Activated T-cell treated with anti-CD3 and anti-CD28 coated beads for 4 hours (primary cell): ENCODE results near the gene MYRIP.
"Not testable (repeated sequence)": the region's sequence is repeated elsewhere in the genome, so short reads cannot be mapped to it uniquely, and the experiment has no call there.

Source experiments
- DNase-seq: peaks from one replicate; pipeline ENCODE4 v3.0.0-alpha.2; 2020

Gene MYRIP

DNA sequence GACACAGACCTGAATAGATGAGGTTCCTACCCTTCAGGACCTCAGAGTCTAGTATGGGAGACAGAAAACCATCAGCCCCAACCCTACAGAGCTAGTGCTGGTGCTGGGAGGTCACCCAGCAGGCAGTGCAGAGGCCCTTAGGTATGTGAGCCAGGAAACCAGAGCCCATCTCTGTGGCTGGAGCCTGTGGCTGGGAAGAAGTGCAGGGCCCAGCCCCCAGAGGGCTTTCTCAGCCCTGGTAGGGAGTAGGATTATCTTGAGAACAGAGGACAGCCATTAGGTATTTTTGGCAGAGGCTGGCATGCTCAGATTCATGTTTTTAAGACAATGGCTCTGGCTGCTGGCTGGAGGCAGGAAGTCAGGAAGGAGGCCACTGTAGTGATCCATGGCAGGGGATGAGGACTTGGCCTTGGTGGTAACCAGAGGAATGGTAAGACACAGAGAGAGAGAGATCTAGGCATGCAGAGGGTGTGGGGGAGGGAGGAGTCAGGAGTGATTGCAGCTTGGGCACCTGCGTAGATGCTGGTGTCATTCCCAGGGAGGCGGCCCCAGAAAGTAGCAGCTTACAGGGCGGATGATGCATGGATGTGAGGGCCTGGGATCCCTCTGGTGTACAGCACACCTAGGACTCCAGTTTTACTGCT is 279.2 kb downstream of the MYRIP start:
- no peak for DNase-seq

DNA sequence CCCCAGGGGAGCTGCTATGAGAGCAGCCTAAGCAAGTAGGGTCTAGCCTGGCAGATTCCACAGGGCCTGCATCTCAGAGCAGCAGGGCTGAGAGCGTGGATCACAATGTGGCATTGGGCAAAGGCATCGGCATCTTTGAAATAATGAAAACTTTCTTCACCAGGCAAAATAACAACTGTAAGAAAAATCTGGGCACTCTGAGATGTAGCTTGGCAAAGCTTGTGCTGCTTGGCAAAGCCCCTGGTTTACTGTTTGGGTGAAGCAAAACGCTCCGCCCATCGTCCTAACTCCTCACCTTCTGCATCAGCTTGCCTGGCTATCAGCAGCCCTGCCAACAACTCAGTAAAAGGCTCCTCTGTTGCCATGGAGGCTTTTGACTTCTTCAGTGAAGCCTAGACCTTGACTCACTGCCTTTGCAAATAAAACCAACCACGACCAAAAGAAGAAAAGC is 287.3 kb downstream of the MYRIP start:
- no peak for DNase-seq

DNA sequence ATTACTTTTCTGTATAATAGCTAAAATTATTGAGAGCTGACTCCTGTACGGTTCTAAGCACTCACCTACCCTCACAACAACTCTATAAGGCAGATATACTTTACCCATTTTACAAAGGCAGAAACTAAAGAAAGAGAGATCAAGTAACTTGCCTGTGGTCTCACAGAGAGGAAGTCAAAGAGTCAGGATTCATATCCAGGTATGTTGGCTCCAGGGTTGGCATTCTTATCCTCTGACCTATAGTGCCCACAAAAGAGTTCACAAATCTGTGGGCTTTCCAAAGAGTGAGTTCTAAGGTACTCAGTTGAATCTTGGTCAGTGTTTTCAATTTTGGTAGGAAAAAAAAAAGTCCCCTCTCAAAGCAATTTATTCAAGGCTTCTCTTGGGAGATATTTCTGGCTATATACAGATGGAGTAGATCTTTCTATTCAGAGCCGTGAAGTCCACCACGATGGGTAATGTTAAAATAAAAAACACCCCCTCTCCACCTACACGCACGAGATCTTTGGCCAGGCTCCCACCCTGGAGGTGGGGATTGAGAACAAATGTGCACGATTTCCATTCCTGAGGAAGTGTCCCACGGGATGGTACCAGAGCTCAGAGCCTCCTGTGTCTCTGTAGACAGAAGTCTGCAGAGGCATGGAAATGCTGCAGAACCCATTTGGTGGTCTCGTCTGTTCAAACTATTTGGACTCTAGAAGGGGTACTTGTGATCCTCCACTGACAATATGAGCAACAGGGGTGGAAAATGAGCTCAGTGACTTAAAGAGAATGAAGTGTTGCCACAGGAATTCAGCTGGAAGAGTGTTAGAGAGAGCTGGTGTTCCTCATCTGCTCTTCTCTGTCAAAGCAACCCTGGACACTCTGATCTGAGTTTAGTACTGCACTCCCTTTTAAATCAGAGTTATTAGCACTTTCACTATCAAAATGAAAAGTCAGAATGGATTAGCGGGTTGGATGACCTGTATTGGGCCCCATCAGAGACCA is 288.0 kb downstream of the MYRIP start:
- DNase-seq: no peak

DNA sequence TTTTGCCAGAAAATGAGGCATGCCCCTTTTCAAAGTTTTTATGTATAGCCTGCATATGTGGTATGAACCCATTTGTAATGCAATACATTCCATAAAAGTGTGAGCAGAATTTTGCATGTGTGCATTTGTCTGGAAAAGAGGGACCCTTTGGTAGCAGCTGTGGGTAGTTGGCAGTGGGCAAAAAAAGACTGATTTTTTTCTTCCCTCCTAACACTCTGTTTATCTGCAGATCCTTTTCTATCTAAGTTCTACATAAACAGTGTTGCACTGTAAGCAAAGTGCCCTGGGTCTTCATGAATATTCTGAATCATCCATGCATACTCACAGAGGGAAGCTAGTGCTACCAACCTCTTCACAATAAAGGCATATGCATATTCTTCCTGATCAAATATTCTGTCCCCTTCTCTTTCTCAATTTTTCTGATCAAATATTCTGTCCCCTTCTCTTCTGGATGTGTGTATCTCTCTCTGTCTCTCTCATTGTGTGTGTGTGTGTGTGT is 288.9 kb downstream of the MYRIP start:
- no peak for DNase-seq

- no peak for DNase-seq
Measured at GRCh38 chr3:40099871-40100270, 290.5 kb downstream of the MYRIP start.

DNA sequence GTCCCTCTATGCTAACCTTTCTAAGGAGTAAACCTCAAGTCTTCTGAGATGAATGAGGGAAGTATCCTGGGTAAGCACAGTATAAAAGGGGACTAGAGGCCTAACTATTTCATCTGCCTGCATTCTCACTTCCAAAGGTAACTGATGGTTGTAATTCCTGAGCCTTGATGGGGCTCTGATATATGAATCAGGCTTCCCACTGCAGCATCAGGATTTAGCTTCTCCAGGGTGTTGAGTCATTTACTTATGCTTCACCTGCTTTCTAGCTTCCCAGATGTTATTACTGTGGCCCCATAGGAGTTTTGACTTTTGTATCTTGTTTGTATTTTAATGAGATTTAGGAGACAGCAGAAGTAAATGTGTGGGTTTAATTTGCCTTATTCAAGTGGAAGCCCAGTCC is 292.8 kb downstream of the MYRIP start:
- no peak for DNase-seq

DNA sequence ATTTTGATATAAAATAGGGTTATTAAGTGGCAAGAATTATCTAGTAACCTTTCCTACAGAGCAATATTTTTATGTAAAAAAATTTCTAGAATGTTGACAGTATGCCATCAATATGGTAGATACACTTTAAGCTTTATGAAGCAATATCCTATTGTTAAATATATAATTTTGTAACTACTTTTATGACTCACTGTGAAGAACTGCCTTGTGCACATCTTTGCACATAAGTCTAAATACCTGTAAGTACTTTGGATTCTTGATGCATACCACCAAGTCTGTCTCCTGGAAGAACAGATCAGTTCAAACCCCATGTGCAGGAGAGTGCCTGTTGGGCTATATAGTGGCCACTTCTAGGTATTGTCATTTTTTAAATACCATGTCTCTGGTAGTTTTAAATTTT is 294.4 kb downstream of the MYRIP start:
- no peak for DNase-seq

- DNase-seq: no peak
Measured at GRCh38 chr3:40104441-40104840, 295.0 kb downstream of the MYRIP start.

DNA sequence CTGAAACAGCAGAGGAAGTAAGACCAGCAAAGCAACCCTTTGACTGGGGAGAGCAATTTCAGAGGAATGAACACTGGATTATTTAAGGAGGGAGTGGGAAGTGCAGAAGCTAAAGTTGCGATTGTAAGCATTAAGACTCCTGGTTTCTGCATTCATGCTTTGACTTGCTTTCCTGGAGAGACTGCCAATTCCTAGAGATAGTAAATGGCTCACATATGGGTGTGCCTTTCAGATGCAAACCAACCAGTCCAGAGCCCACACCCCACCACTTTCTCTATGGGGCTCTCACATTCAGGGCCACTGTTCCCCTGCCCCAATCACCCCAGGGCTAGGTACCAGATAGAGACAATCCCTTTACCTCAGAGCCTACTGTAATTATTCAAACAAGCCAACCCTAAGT is 299.2 kb downstream of the MYRIP start:
- DNase-seq: no peak

DNA sequence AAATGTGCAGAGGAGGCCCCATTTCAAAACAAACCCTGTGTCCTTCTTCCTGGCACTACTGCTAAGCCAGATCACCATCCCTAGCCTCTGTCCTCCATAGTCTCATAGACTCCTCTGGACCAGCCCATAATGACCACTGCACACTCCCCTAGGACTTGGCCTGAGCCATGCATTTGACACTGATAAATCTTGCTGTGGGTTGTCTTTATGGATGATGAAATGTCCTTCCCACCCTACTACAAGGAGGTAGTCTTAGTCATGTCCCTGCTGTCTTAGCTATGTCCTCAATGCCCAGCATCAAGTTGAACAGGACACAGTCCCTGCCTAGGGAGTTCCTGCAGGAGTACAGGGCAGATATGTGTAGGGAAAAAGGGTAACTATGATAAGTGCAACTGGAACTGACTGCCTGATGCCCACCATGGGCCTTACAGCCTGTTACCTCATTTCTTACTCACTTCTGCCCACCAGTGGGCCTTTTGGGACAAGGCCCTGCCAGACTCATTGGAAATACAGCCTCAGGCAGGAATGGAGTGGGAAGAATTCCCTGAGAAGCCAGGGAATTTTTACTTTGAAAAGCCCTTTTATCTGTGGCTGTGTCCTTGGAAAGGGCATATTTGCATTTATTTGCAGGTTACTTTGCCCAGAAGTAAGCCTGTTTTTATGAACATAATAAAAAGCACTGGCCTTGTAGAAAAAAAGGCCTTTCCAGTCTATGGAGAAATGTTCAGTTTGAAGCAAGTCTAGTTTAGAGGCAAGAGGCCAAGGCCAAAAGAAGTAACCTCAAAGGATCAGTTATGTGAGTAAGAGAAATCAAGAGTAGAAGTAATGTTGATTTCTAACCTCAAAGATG is 300.5 kb downstream of the MYRIP start:
- DNase-seq: no peak

- DNase-seq: no peak
Measured at GRCh38 chr3:40116478-40117177, 307.2 kb downstream of the MYRIP start.

GRCh38 chr3:40118091-40118490 is 308.7 kb downstream of the MYRIP start:
- DNase-seq: no peak

GRCh38 chr3:40120067-40120692 is 310.8 kb downstream of the MYRIP start:
- DNase-seq: no peak

GRCh38 chr3:40120806-40121205 is 311.4 kb downstream of the MYRIP start:
- DNase-seq: no peak

GRCh38 chr3:40124918-40125317 is 315.5 kb downstream of the MYRIP start:
- DNase-seq: no peak

GRCh38 chr3:40128166-40128565 is 318.8 kb downstream of the MYRIP start:
- no peak for DNase-seq

DNA sequence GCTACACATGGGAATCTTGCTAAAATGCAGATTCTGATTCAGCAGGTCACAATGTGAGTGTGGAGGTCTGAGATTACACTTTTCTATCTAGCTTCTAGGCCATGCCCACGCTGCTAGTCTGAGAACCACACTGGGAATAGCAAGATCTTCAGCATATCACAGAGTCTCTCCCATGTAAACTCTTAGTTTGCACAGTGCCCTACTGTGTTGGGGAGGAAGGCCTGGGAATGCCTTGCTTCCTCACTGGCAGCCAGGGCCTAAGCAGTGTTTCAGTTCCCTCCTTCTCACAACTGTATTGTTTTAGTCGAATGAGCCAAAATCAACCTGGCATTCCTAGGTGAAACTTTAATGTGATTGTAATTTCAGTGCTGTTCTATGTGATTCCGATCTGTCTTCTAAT is 320.1 kb downstream of the MYRIP start:
- DNase-seq: no peak

GRCh38 chr3:40129981-40130380 is 320.6 kb downstream of the MYRIP start:
- DNase-seq: no peak

DNA sequence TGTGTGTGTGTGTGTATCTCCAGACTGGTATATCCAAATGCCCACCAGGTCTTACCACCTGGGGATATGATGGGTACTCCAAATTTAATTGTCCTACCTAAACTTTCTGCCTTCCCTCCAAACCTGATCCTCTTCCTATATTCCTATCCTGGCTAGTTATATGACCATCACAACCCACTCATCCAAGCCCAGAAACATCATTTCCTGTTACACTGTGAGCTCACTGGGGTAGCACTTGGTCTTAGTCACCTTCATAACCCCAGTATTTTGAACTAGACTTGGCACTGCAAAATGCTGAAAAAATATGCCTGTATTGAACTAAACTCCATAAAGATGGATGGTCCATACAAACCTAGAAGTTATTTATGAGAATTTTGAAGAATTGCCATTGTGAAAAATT is 321.3 kb downstream of the MYRIP start:
- no peak for DNase-seq

GRCh38 chr3:40133886-40134575 is 324.6 kb downstream of the MYRIP start:
- not testable (repeated sequence) for DNase-seq

DNA sequence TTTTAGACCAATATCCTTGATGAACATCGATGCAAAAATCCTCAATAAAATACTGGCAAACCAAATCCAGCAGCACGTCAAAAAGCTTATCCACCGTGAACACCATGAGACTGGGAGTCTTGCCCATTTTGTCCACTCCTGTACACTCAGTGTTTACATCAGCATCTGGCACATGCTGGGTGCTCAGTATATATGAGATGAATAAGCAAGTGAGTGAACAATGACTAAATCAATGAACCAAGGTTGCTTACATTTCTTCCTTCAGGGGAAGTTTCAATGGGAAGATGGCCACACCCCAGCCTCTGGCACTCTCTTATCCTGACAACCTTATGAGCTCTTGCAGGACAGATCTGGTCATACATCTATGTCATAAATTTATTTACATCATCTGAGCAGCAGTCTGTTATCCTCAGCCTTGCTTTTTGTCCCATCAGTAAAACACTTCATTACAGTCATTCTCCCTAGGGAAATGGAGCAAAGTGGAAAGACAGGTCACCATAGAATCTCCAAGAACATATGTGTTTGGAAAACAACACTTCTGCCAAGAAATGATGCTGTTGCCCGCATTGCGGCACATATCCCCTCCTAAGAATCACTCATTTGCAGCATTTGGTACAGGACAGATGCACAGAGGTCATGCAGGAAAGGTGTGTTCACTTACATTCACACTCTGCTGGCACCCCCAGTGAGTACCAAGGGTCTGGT is 328.3 kb downstream of the MYRIP start:
- DNase-seq: no peak
